GM19099 (cell line): ENCODE data around the gene ROCK1.

Source experiments
- POLR2A ChIP-seq: IDR thresholded peaks from 3 replicates; pipeline ENCODE4 v1.6.1; 2011; ENCODE audit warnings: low read depth; ENCODE audit not compliant: insufficient read length; ENCODE audit errors: extremely low read depth

The ROCK1 gene

DNA sequence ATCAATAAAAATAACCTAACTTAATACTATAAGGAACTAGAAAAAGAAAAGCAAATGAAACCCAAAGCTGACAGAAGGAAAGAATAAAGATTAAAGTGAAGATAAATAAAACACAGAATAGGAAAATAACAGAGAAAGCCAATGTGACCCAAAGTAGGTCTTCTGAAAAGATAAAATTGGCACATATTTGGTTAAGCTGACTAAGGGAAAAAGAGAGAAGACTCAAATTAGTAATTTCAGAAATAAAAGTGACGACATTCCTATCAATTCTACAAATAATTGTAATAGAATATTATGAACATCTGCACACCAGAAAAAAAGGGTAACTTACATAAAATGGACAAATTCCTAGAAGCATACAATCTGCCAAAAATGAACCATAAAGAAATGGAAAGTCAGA is 30.2 kb downstream of the ROCK1 start:
- no peak for TF ChIP-seq POLR2A

DNA sequence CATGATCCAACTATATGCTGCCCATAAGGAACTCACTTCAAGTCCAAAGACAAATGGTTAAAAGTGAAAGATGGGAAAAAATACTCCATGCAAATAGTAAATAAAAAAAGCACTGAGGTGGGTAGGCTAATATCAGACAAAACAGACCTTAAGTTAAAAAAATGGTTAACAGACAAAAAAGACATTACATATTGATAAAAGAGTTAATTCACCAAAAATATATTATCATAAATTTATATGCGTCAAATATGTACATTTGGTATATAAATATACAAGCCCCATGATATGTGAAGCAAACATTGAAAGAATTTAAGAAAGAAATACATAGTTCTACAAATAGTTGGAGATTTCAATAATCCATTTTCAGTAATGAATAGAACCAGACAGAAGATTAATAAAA is 31.0 kb downstream of the ROCK1 start:
- no peak for TF ChIP-seq POLR2A

DNA sequence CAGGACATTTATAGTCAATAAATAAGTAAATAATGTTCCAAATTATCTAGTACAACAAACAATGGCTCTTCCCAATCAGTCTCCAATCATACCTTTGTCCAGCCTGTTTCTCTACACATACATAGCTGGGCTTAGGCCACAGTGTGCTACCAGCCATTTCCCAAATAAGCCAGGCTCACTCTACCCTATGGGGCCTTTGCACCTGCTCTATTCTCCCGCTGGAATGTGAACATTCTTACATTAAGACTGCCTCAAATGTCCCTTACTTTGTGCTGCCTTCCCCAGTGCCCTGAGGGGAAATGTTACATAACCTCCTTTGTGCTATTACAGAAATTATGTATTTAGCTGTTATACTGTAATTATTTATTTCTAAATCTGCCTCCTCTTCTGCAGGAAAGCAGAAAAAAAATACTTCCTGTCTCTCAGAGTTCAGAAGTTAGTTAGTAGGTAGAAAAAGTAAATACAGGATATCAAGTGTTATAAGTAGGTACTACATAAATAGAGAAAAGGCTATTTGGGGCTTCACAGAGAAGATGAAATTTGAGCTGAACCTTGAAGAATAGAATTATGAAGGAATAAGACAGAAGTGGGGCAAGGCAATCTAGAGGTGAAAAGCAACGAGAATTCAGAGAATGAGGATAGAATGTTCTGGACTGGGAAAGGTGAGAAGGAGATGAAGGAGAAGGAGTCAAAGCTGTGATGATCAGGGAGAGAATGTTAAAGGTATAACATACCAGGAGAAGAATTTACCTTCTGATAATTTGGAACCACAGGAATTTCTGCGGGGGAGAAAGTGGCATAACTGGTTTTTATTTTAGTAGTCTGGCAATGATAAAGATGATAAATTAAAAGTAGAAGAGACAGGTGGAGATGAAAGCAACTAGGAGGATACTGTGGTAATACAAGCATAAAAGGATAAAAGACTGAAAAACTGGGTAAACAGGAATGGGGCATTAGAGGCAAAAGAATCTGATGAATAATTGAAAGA is 37.0 kb downstream of the ROCK1 start:
- no peak for TF ChIP-seq POLR2A

DNA sequence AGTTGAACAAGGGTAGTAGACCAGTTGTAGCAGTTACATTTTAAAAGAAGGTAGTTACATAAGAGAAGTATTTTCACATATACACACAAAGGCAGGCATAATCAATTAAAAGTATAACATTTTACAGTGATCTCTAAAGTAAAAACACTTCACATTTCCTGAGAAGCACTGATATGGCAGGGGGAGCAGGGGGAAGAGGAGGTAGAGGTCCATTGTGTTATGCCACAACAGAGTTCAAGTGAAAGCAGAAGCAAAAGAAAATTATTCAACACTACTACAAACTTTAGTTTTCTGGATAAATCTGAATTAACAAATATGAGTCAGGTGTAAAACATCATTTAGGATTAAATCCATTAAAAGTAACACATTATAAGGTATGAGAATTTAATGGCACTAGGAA is 38.4 kb downstream of the ROCK1 start:
- TF ChIP-seq POLR2A = no peak

GRCh38 chr18:21071071-21071470 is 40.5 kb downstream of the ROCK1 start:
- TF ChIP-seq POLR2A = no peak

- TF ChIP-seq POLR2A = no peak
These were observed 42.1 kb downstream of the ROCK1 start for GRCh38 chr18:21069468-21069867.

DNA sequence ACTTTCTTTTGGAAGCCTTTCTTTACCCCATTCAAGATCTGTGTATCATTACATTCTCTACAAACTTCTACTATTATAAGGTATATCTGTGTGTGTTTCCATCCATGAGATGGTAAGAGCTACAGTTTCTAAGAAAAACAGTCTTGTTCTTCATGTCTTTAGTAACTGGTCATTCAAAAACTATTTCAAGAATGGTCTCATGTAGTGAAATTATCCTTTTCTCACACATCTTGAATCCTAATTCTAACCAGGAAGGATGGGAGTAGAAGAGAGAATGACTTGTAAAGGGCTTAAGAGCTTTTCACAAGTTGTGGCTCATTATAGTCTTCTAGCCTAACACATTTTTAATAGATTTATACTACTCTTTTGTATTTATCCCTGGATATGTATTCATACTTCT is 47.3 kb downstream of the ROCK1 start:
- TF ChIP-seq POLR2A = no peak

GRCh38 chr18:21063011-21063410 is 48.6 kb downstream of the ROCK1 start:
- TF ChIP-seq POLR2A = no peak

- TF ChIP-seq POLR2A = no peak
These were observed 54.5 kb downstream of the ROCK1 start for GRCh38 chr18:21057112-21057511.

GRCh38 chr18:21056545-21056944 is 55.1 kb downstream of the ROCK1 start:
- TF ChIP-seq POLR2A = no peak

DNA sequence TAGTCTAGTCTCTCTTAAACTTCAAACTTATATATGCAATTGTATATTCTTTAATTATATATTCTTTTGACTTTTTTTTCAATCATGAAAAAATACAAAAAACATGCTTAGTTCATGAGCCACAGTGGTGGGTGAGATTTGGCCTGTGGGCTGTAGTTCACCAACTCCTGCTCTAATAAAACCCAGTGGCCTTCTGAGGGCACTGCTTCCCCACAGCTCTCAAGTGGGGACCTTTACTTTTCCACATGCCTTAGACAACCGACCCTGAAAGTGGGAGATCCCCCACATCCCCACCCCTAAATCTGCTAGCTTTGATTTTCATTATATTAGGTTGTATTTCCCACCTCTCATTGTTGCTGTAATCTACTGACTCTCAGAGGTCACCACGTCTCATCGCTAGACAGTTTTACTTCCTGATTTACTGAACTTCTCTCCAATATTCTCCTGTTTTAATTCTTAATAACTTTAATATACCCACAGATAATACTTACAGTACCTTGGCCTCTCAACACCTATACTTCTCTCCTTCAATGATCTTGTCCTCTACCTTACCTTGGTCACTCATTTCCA is 57.3 kb downstream of the ROCK1 start:
- TF ChIP-seq POLR2A = no peak

GRCh38 chr18:21053127-21053526 is 58.5 kb downstream of the ROCK1 start:
- no peak for TF ChIP-seq POLR2A

GRCh38 chr18:21052385-21052784 is 59.2 kb downstream of the ROCK1 start:
- no peak for TF ChIP-seq POLR2A

DNA sequence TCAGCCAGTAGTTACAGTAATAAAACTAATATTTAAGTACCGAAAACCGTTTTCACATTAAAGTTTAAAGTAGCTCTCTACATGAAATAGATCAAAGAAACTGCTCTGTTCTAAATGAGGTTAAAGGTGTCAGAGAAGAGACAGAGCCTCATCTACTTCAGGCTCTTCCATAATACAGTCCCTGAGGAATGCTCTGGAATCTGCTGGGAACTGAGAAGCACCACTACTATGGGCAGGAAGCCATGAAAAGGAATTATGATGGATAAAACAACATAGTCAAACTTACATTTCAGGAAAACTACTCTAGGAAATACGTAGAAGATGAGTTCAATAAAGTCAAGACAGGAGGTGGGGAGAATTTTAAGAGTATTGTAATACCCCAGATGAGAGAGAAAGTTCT is 60.0 kb downstream of the ROCK1 start:
- no peak for TF ChIP-seq POLR2A

DNA sequence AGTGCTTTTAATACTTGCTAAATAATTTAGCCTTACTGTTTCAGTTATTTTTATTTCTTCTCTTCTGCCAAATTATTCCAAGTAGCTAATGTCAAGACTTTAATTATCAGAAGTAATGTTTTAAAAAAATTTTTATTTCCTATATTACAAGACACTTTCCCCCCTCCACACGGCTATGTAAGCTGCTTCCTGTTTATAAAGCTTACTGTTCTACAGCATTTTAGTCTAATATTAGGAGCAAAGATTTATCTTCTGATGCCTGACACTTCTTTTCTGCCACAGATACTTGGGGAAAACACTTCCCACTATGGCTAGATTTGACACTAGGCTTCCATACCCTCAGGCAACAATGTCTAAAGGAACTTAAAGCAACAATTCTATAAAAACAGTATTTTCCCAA is 62.3 kb downstream of the ROCK1 start:
- TF ChIP-seq POLR2A = no peak

DNA sequence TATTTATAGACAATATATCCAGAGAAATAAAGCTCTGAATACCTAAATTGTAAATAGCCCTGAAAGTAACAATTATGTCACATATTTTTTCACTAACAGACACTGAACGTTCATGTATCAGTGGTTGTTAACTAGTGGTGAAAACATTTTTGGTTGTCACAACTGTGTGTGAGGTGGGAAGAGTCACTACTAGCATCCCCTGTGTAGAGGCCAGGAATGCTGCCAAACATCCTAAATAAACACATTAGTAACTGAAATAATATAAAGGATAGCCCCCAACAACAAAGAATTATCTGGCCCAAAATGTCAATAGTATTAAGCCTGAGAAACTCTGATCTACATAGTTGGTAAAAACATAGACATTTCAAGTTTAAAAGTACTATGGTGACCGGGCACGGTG is 64.5 kb downstream of the ROCK1 start:
- no peak for TF ChIP-seq POLR2A
